Measurements from ENCODE around the gene NUP43. TPM values are rescaled to one million over a fixed set of nuclear protein-coding genes. Genes with fewer than 3 reads are reported as not detected.

The NUP43 gene
- total RNA-seq, 6 donors from 2014 or later: 11.1 to 29.3 (median 19.1) TPM

GRCh38 chr6:149777624-149778023 is 31.3 kb upstream of the NUP43 start:
- Histone ChIP-seq H3K9me3 (no peaks in the 10 kb centered on the region), H3K27ac (no peak overlapping the region), H3K27me3 (no peaks in the 10 kb centered on the region), H3K36me3 (peaks cover 0 to 57% (median 15%) of the 10 kb centered on the region in 4 donors), H3K4me3 (no peak overlapping the region), H3K4me1 (peaks cover 0 to 11% (median 5%) of the 10 kb centered on the region in 4 donors)
- WGBS, 2 donors: 92 to 96% methylated on average over 1 of the region's 1 CpG
- no peak for TF ChIP-seq POLR2AphosphoS5 (IDR thresholded peaks at IDR 0.05)
- TF ChIP-seq POLR2A (IDR thresholded peaks at IDR 0.05): no peak
- TF ChIP-seq CTCF (IDR thresholded peaks at IDR 0.05): no peak
- ATAC-seq (ENCODE audit: low FRiP score in 2 of 2) (no peak), DNase-seq (no peak)

GRCh38 chr6:149771925-149772324 is 25.6 kb upstream of the NUP43 start:
- no peaks in the 10 kb centered on the region for H3K27me3 ChIP-seq
- H3K9me3 ChIP-seq: no peaks in the 10 kb centered on the region
- 75 to 85% methylated on average over 6 of the region's 6 CpGs for WGBS, 2 donors
- no peak overlapping the region for H3K4me3 ChIP-seq
- TF ChIP-seq EP300 (IDR thresholded peaks at IDR 0.05): no peak
- TF ChIP-seq CTCF (IDR thresholded peaks at IDR 0.05): no peak
- TF ChIP-seq POLR2AphosphoS5 (IDR thresholded peaks at IDR 0.05): no peak
- TF ChIP-seq POLR2A (IDR thresholded peaks at IDR 0.05): no peak
- ATAC-seq (ENCODE audit: low FRiP score in 2 of 2) (no peak), DNase-seq (no peak)
- no peak overlapping the region for H3K27ac ChIP-seq
- peaks cover 0 to 62% (median 28%) of the 10 kb centered on the region in 4 donors for H3K36me3 ChIP-seq
- peaks cover 0 to 4% (median 0%) of the 10 kb centered on the region in 4 donors for H3K4me1 ChIP-seq

GRCh38 chr6:149771185-149771584 is 24.9 kb upstream of the NUP43 start:
- Histone ChIP-seq H3K27ac (no peak overlapping the region), H3K9me3 (peaks cover 0 to 4% (median 1%) of the 10 kb centered on the region in 4 donors), H3K36me3 (peaks cover 0 to 62% (median 26%) of the 10 kb centered on the region in 4 donors), H3K27me3 (no peaks in the 10 kb centered on the region), H3K4me3 (no peak overlapping the region), H3K4me1 (peaks cover 0 to 12% (median 0%) of the 10 kb centered on the region in 4 donors)
- 96 to 98% methylated on average over 3 of the region's 3 CpGs for WGBS, 2 donors
- ATAC-seq (ENCODE audit: low FRiP score in 2 of 2) (no peak), DNase-seq (no peak)
- TF ChIP-seq CTCF (IDR thresholded peaks at IDR 0.05) (no peak), POLR2AphosphoS5 (IDR thresholded peaks at IDR 0.05) (no peak), POLR2A (IDR thresholded peaks at IDR 0.05) (no peak), EP300 (IDR thresholded peaks at IDR 0.05) (no peak)

- Histone ChIP-seq H3K9me3 (peaks cover 0 to 10% (median 3%) of the 10 kb centered on the region in 4 donors), H3K27me3 (no peaks in the 10 kb centered on the region), H3K27ac (no peak overlapping the region), H3K4me1 (peaks cover 0 to 12% (median 0%) of the 10 kb centered on the region in 4 donors), H3K4me3 (no peak overlapping the region), H3K36me3 (peaks cover 0 to 50% (median 20%) of the 10 kb centered on the region in 4 donors)
- ATAC-seq (ENCODE audit: low FRiP score in 2 of 2): no peak
- TF ChIP-seq EP300 (IDR thresholded peaks at IDR 0.05): no peak
- no peak for TF ChIP-seq POLR2A (IDR thresholded peaks at IDR 0.05)
- no peak for TF ChIP-seq CTCF (IDR thresholded peaks at IDR 0.05)
- TF ChIP-seq POLR2AphosphoS5 (IDR thresholded peaks at IDR 0.05): no peak
- 97 to 99% methylated on average over 2 of the region's 2 CpGs for WGBS, 2 donors
- DNase-seq: no peak
Observed at GRCh38 chr6:149769676-149770075, 23.3 kb upstream of the NUP43 start.

GRCh38 chr6:149766156-149766769 is 19.9 kb upstream of the NUP43 start:
- Histone ChIP-seq H3K4me3 (no peak overlapping the region), H3K27me3 (no peaks in the 10 kb centered on the region), H3K27ac (no peak overlapping the region), H3K4me1 (peaks cover 0 to 12% (median 2%) of the 10 kb centered on the region in 4 donors), H3K9me3 (peaks cover 0 to 10% (median 3%) of the 10 kb centered on the region in 4 donors), H3K36me3 (peaks cover 0 to 16% (median 1%) of the 10 kb centered on the region in 4 donors)
- DNase-seq: no peak
- no peak for ATAC-seq (ENCODE audit: low FRiP score in 2 of 2)
- TF ChIP-seq EP300 (IDR thresholded peaks at IDR 0.05) (no peak), CTCF (IDR thresholded peaks at IDR 0.05) (no peak), POLR2A (IDR thresholded peaks at IDR 0.05) (no peak), POLR2AphosphoS5 (IDR thresholded peaks at IDR 0.05) (no peak)
- 41 to 57% methylated on average over 3 of the region's 3 CpGs for WGBS, 2 donors
